ENCODE measurements around the gene TDRD15.
"Not testable (repeated sequence)": the region's sequence is repeated elsewhere in the genome, so short reads cannot be mapped to it uniquely, and the experiment has no call there.

The TDRD15 gene

DNA sequence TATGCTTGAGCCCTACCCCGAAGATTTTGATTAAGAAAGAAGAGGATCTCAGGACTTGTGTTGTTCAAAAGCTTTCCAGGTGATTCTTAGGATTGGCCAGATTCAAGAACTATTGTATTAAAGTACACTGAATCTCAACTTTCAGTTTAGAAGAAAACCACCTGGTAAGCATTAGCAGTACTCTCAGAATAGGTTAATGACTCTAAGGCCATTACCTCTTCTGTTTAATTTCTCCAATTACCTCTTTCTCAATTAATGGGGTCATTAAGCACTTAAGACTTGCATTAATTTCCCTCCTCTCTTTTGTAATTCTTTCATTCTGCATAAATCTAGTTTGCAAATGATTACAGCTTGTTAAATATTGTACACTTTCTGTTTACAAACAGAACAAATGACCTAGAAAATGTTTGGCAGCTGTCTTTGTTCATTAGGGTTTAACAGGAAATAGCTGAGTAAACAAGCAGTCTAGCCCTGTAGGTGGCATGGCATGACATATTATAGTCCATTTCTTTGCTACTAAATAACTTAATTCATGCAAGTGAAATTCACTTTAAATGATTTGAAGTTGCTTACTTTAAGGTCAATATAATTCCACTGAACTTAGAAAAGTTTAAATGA is 20.4 kb upstream of the TDRD15 start:
- DNase-seq = no peak
- Mint-ChIP-seq H3K27me3 (no peaks in the 10 kb centered on the region), H3K9me3 (no peaks in the 10 kb centered on the region), H3K4me1 (ENCODE audit: low read depth in 2 of 2) (peaks cover 0 to 4% of the 10 kb centered on the region in 2 donors), H3K27ac (no peak overlapping the region), H3K4me3 (peak overlapping the region in 1 of 2 donors; percentile 51), H3K36me3 (ENCODE audit: insufficient read depth) (no peaks in the 10 kb centered on the region)
- ATAC-seq (replicated peaks) = no peak

DNA sequence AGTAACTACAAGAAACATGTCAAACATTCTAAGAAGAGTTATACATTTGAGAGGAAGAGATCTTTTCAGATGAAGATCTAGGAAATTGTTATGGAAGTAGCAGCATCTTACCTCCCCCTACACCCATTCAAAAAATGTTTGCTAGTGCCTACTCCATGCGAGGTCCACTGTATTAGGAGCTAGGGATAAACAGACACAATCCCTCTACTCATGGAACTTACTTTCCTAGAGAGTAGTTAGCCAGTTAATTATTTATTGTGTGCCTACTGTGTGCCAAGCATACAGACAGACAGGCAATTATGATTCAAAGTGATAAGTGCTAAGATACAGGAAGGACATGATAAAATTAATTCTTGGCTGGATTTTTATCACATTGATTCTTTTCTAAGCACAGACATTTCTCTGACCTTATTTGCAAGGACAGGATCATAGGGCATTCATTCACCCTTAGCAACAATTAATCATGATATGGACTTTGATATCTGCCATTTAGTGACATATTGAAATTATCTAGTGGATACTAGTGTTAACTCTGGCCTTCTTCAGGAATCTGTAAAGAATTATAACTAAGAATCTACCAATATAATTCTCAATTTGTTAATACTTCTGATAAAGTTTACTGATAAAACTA is 19.6 kb upstream of the TDRD15 start:
- H3K27ac Mint-ChIP-seq = no peak overlapping the region
- H3K4me1 Mint-ChIP-seq (ENCODE audit: low read depth in 2 of 2) = peaks cover 0 to 4% of the 10 kb centered on the region in 2 donors
- DNase-seq = no peak
- no peaks in the 10 kb centered on the region for H3K36me3 Mint-ChIP-seq (ENCODE audit: insufficient read depth)
- no peaks in the 10 kb centered on the region for H3K9me3 Mint-ChIP-seq
- no peak for ATAC-seq (replicated peaks)
- H3K27me3 Mint-ChIP-seq = no peaks in the 10 kb centered on the region
- H3K4me3 Mint-ChIP-seq = no peak overlapping the region

DNA sequence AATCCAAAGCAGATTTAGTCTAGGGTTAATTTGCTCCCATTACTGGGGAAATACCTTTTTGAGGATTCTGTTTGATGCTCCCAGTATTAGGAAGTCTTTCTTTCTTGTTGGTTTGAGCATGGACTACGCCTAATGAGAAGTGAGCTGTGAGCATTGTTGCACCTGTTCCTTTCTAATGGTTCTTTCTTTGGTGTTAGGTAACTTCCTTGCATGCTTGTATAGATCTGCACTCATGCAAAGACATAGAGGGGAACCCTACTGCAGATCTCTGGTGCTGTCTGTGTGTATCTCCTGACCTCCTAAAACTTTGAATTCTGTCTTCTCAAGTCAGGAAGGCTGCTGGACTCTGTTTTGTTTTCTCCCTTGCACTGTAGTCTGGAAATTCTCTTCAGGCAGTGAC is 12.8 kb upstream of the TDRD15 start:
- DNase-seq (no peak), ATAC-seq (replicated peaks) (no peak)
- no peaks in the 10 kb centered on the region for H3K36me3 Mint-ChIP-seq (ENCODE audit: insufficient read depth)
- no peak overlapping the region for H3K4me3 Mint-ChIP-seq
- H3K27me3 Mint-ChIP-seq = peaks cover 0 to 6% of the 10 kb centered on the region in 2 donors
- no peaks in the 10 kb centered on the region for H3K4me1 Mint-ChIP-seq (ENCODE audit: low read depth in 2 of 2)
- no peaks in the 10 kb centered on the region for H3K9me3 Mint-ChIP-seq
- no peak overlapping the region for H3K27ac Mint-ChIP-seq

DNA sequence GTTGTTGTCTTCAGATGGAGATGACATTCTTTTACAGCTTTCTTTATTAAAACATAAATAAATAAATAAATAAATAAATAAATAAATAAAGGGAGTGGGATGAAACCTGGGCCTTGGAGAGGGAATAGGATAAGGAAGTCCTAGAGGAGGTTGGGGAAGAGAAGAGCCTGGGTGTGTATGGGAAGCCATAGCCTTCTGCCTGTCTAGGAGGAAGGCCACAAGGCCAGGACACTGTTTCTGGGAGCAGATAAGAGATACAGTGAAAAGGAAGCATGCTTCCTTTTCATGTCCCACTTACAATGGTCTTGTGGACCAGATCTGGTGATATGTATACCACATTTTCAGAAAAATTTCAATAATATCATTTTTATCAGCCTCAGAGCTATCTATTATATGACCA is 6.1 kb upstream of the TDRD15 start:
- H3K4me1 Mint-ChIP-seq (ENCODE audit: low read depth in 2 of 2) = no peaks in the 10 kb centered on the region
- no peak overlapping the region for H3K4me3 Mint-ChIP-seq
- ATAC-seq (replicated peaks) = no peak
- no peak overlapping the region for H3K27ac Mint-ChIP-seq
- no peaks in the 10 kb centered on the region for H3K9me3 Mint-ChIP-seq
- no peak for DNase-seq
- peaks cover 0 to 6% of the 10 kb centered on the region in 2 donors for H3K27me3 Mint-ChIP-seq
- H3K36me3 Mint-ChIP-seq (ENCODE audit: insufficient read depth) = peaks cover 3% of the 10 kb centered on the region

DNA sequence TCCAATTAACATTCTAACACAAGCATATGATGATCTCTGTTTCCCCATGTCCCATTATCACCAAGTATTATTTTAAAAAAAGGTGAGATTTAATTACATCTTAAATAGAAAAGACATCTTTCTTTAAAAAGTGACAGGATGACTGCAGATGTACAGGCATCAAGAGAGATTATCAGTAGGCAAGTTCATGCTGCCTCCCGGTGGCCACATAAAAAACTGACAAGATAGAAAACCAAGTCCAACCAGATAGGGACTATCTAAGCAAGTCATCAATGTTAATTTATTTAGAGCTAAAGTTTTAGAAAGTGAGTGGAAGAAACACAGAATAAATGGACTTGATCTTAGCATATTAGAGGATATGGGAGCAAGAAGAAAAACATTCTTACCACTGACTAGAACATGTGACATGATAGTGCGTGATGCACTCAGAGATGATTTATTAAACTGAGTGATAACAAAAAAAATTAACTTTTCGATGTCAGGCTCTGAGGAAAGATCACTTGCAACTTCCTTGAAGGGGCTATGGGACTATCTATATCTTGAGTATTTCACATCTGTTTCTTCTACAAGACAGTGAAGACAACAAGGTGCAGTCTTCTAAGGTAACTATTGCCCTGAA is 5.4 kb upstream of the TDRD15 start:
- DNase-seq (no peak), ATAC-seq (replicated peaks) (no peak)
- Mint-ChIP-seq H3K27me3 (peaks cover 0 to 3% of the 10 kb centered on the region in 2 donors), H3K27ac (no peak overlapping the region), H3K36me3 (ENCODE audit: insufficient read depth) (peaks cover 3% of the 10 kb centered on the region), H3K4me3 (no peak overlapping the region), H3K9me3 (no peaks in the 10 kb centered on the region), H3K4me1 (ENCODE audit: low read depth in 2 of 2) (no peaks in the 10 kb centered on the region)

DNA sequence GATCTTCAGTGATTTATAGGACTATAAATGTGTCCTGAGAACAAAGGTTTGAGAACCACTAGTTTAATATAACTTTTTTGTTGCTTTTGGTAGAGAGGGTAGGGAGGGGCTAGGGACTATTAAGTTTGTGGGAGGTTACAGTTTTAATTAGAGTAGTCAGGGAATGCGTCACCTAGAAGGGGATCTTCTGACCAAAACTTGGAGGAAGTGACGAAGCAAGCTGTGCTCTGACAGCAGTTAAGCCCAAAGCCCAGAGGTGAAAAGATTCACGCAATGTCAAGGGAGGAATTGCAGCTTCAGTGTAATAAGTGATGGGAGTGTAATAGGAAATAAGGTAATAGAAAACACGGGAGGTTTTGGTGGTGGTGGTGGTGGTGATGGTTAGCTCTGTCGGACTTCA is 8.1 kb downstream of the TDRD15 start:
- Mint-ChIP-seq H3K27me3 (no peaks in the 10 kb centered on the region), H3K36me3 (ENCODE audit: insufficient read depth) (no peaks in the 10 kb centered on the region), H3K4me3 (no peak overlapping the region), H3K9me3 (no peaks in the 10 kb centered on the region), H3K27ac (no peak overlapping the region), H3K4me1 (ENCODE audit: low read depth in 2 of 2) (no peaks in the 10 kb centered on the region)
- DNase-seq (no peak), ATAC-seq (replicated peaks) (no peak)

DNA sequence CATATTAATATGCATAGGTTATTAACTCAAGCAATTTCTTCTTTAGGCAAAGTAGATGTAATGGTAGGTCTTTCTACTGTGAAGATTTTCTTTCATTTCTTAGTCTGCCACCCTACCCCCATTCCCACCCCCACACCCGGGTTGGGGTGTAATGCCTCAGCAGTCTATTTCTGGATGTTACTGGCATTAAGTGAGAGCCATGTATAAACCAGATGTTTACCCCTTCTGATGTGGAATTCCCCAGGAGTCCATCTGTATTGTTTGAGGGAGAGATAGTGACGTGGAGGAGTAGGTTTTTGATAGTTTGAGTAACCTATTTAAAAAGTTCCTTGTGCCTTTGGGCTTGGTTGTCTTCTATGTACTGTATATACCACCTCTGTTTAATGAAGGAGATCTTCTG is 11.8 kb downstream of the TDRD15 start:
- Mint-ChIP-seq H3K9me3 (no peaks in the 10 kb centered on the region), H3K36me3 (ENCODE audit: insufficient read depth) (no peaks in the 10 kb centered on the region), H3K27ac (no peak overlapping the region), H3K4me1 (ENCODE audit: low read depth in 2 of 2) (no peaks in the 10 kb centered on the region), H3K27me3 (no peaks in the 10 kb centered on the region), H3K4me3 (no peak overlapping the region)
- no peak for DNase-seq
- ATAC-seq (replicated peaks) = no peak

DNA sequence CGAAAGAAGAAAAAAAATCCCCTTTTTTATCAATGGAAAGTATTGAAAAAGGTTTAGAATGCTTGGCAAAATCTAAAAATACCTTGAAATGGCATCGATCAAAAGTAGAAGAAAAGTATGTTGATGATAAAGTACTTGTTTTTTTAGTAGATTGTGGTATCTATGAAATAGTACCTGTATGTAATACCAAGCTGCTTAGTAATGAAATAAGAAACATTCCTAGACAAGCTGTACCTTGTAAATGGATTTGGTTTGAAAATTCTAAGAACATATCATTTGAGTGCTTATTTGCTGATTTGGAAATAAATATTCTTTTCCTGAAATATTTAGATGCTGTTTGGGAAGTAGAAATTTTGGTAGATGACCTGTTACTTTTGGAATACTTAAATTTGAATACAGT is 18.4 kb downstream of the TDRD15 start:
- no peaks in the 10 kb centered on the region for H3K9me3 Mint-ChIP-seq
- no peak overlapping the region for H3K4me3 Mint-ChIP-seq
- DNase-seq (no peak), ATAC-seq (replicated peaks) (no peak)
- no peak overlapping the region for H3K27ac Mint-ChIP-seq
- no peaks in the 10 kb centered on the region for H3K4me1 Mint-ChIP-seq (ENCODE audit: low read depth in 2 of 2)
- no peaks in the 10 kb centered on the region for H3K27me3 Mint-ChIP-seq
- no peaks in the 10 kb centered on the region for H3K36me3 Mint-ChIP-seq (ENCODE audit: insufficient read depth)

DNA sequence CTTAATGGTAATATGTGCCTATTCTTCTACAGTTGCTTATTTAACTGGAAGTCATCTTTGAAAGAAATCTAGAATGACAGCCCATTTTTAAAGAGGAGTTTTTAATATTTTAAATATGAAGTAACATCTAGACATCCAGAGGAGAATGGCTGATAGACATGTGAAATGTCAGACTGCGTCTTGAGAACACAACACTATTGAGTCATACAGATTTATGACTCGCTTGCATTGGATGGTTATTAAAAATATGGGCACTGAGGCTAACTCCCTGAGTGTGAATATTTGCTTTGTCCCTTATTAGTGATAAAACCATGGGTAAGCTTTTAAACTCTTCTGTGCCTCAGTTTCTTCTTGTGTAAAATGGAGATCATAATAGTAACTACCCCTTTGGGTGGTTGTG is 22.9 kb downstream of the TDRD15 start:
- H3K9me3 Mint-ChIP-seq = peaks cover 0 to 1% of the 10 kb centered on the region in 2 donors
- ATAC-seq (replicated peaks) (no peak), DNase-seq (no peak)
- H3K4me3 Mint-ChIP-seq = no peak overlapping the region
- no peak overlapping the region for H3K27ac Mint-ChIP-seq
- no peaks in the 10 kb centered on the region for H3K27me3 Mint-ChIP-seq
- no peaks in the 10 kb centered on the region for H3K4me1 Mint-ChIP-seq (ENCODE audit: low read depth in 2 of 2)
- H3K36me3 Mint-ChIP-seq (ENCODE audit: insufficient read depth) = no peaks in the 10 kb centered on the region

DNA sequence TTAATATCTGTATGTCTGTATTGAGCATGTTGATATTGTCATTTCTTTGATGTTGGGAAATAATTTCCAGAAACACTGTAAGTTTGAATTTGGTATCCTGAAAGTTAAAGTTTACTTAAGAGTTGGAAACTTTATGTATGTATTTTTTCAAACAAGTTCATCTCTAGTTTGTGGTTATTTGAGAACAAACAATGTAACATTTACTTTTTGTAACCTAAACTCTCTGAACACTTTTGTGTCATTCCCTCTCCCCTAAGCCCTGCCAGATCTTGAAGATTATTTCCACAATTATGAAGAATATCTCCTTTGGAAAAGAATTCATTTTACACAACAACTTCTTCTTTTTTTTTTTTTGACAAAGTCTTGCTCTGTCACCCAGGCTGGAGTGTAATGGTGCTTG is 24.9 kb downstream of the TDRD15 start:
- Mint-ChIP-seq H3K36me3 (ENCODE audit: insufficient read depth) (no peaks in the 10 kb centered on the region), H3K27ac (no peak overlapping the region), H3K27me3 (no peaks in the 10 kb centered on the region), H3K9me3 (peaks cover 0 to 1% of the 10 kb centered on the region in 2 donors), H3K4me1 (ENCODE audit: low read depth in 2 of 2) (no peaks in the 10 kb centered on the region), H3K4me3 (no peak overlapping the region)
- ATAC-seq (replicated peaks) = no peak
- DNase-seq = no peak

DNA sequence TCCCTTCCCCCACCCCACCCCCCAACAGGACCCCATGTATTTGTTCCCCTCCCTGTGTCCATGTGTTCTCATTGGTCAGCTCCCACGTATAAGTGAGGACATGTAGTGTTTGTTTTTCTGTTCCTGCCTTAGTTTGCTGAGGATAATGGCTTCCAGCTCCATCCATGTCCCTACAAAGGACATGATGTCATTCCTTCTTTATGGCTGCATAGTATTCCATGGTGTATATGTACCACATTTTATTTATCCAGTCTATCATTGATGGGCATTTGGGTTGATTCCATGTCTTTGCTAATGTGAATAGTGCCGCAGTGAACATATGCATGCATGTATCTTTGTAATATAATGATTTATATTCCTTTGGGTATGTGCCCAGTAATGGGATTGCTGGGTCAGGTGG is 27.5 kb downstream of the TDRD15 start:
- not testable (repeated sequence) for H3K36me3 Mint-ChIP-seq (ENCODE audit: insufficient read depth); H3K4me3 Mint-ChIP-seq; H3K27ac Mint-ChIP-seq; H3K27me3 Mint-ChIP-seq; ATAC-seq (replicated peaks); H3K4me1 Mint-ChIP-seq (ENCODE audit: low read depth in 2 of 2); H3K9me3 Mint-ChIP-seq; DNase-seq

DNA sequence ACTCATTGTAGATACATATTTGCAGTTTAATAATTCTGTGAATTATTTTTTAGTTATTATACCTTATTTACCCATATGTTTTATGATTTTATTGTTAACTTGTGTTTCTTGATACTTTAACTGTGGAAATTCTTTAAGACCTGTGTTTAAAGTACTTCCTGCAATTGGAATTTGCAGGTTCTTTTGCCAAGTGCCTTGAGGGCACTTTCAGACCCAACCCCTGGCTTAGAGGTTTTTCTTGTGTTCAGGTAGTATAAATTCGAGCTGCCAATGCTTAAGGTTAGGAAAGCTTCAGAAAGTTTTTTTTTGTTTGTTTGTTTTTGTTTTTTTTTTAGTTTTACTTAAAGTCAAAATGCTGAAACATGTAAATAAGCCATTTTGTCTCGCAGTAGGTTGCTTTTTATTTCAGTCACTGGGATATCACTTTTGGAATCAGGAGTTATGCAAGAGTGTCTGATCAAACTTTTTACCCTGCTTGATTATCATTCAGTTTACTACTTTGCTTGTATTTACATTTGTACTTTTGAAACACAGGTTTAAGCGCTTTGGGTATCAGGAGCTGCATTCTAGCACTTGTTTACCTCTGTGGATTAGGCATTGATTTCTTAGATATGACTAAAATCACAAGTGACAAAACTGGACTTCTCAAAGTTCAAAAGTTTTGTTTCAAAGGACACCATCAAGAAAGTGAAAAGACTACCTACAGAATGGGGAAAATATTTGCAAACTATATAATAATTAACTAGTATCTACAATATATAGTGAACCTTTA is 31.8 kb downstream of the TDRD15 start:
- Mint-ChIP-seq H3K4me1 (ENCODE audit: low read depth in 2 of 2) (no peaks in the 10 kb centered on the region), H3K4me3 (no peak overlapping the region), H3K9me3 (peaks cover 6 to 7% of the 10 kb centered on the region in 2 donors), H3K36me3 (ENCODE audit: insufficient read depth) (no peaks in the 10 kb centered on the region), H3K27ac (no peak overlapping the region), H3K27me3 (no peaks in the 10 kb centered on the region)
- DNase-seq (no peak), ATAC-seq (replicated peaks) (no peak)

DNA sequence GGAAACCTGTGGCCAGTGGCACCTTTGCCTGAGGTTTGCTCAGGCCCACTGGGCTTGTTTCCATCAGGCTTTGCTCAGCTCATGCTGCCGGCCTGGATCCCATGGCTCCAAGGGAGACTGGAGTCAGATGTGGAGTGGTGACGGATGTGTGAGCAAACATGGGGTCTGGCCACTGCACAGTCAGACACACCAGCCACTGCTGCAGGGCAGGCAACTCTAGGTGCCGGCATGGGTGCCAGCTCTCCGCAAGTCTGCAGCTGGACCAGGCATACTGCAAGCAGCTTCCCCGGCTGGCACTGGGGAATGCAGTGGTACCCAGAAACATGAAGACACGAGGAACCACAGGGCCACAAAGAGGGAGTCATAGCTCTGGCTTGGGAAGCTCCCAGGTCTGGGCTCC is 37.4 kb downstream of the TDRD15 start:
- Mint-ChIP-seq H3K4me1 (ENCODE audit: low read depth in 2 of 2) (no peaks in the 10 kb centered on the region), H3K4me3 (no peak overlapping the region), H3K9me3 (peaks cover 5 to 7% of the 10 kb centered on the region in 2 donors), H3K27ac (no peak overlapping the region), H3K27me3 (no peaks in the 10 kb centered on the region), H3K36me3 (ENCODE audit: insufficient read depth) (no peaks in the 10 kb centered on the region)
- ATAC-seq (replicated peaks) (no peak), DNase-seq (no peak)

Measured in effector memory CD8-positive, alpha-beta T cell (primary cell).